DND-41 (cell line): ENCODE results near the gene IGLL5.
A peak's percentile ranks its signal among the peaks of the same experiment; 100 is the strongest.

Source experiments
- ATAC-seq: fragments of 200-7000 bp; cut with Tn5 transposase; 3 replicates; pipeline ENCODE4 v1.9.1; 2021; ENCODE audit warnings: low read depth; ENCODE audit not compliant: insufficient read depth
- DNase-seq: peaks from one replicate; pipeline ENCODE4 v3.0.0-alpha.2; 2020
- H2AFZ ChIP-seq: 2 replicates; pipeline ENCODE4 v1.6.0; 2012; ENCODE audit warnings: low read depth, low read length
- H3K27ac ChIP-seq: 2 replicates; pipeline ENCODE4 v1.5.1; 2012; ENCODE audit warnings: low read length, inconsistent platforms
- H3K27me3 ChIP-seq: fragments of 200-600 bp; sonication (generic); 2 replicates; pipeline ENCODE4 v1.6.0; 2012; ENCODE audit warnings: low read length, mild to moderate bottlenecking, inconsistent platforms; ENCODE audit not compliant: insufficient read depth, poor library complexity
- H3K36me3 ChIP-seq: 2 replicates; pipeline ENCODE4 v1.5.1; 2012; ENCODE audit warnings: low read length, inconsistent platforms; ENCODE audit not compliant: insufficient read depth
- H3K4me1 ChIP-seq: 2 replicates; pipeline ENCODE4 v1.5.1; 2012; ENCODE audit warnings: mild to moderate bottlenecking, low read length; ENCODE audit not compliant: insufficient read depth
- H3K4me2 ChIP-seq: 2 replicates; pipeline ENCODE4 v1.6.0; 2012; ENCODE audit warnings: mild to moderate bottlenecking, moderate library complexity, low read length, inconsistent platforms; ENCODE audit not compliant: insufficient read depth
- H3K4me3 ChIP-seq, 2 experiments: fragments of 200-600 bp in 1 of 2; shearing (Covaris generic) in 1 of 2; 2 replicates each; pipeline ENCODE4 v1.5.1; 2012 to 2016; ENCODE audit warnings: inconsistent platforms in 2 of 2, low read length in 2 of 2, mild to moderate bottlenecking in 2 of 2, low read depth in 1 of 2, moderate library complexity in 1 of 2
- H3K79me2 ChIP-seq: 2 replicates; pipeline ENCODE4 v1.6.0; 2012; ENCODE audit warnings: low read length, inconsistent platforms; ENCODE audit not compliant: insufficient read depth
- H3K9ac ChIP-seq: 2 replicates; pipeline ENCODE4 v1.6.0; 2012; ENCODE audit warnings: low read depth, mild to moderate bottlenecking, inconsistent platforms, low read length, moderate library complexity
- H3K9me3 ChIP-seq: 2 replicates; pipeline ENCODE4 v1.5.1; 2012; ENCODE audit warnings: low read length, moderate library complexity, mild to moderate bottlenecking, inconsistent platforms; ENCODE audit not compliant: insufficient read depth, severe bottlenecking
- H4K20me1 ChIP-seq: 2 replicates; pipeline ENCODE4 v1.6.0; 2012; ENCODE audit warnings: low read length; ENCODE audit not compliant: insufficient read depth
- EZH2 ChIP-seq: IDR thresholded peaks from 3 replicates; pipeline ENCODE4 v1.6.1; 2012; ENCODE audit warnings: borderline replicate concordance, low read depth, mild to moderate bottlenecking, moderate library complexity, low read length, inconsistent platforms; ENCODE audit not compliant: severe bottlenecking
- TF ChIP-seq, protein P1 (sequence below): IDR thresholded peaks from 2 replicates; pipeline ENCODE4 v1.5.1; 2012; ENCODE audit warnings: borderline replicate concordance, low read length, moderate library complexity, mild to moderate bottlenecking; ENCODE audit not compliant: poor library complexity, severe bottlenecking; ENCODE audit errors: extremely low read depth

IGLL5 gene

GRCh38 chr22:22937894-22938480 is 50.4 kb downstream of the IGLL5 start:
- Histone ChIP-seq H2AFZ (no peak overlapping the region), H3K4me3 (no peak overlapping the region), H3K4me2 (no peak overlapping the region), H3K36me3 (no peaks in the 10 kb centered on the region), H4K20me1 (no peaks in the 10 kb centered on the region), H3K79me2 (no peaks in the 10 kb centered on the region), H3K27ac (no peak overlapping the region), H3K4me1 (peaks cover 29% of the 10 kb centered on the region), H3K27me3 (no peaks in the 10 kb centered on the region), H3K9ac (no peak overlapping the region), H3K9me3 (no peaks in the 10 kb centered on the region)
- ATAC-seq (no peak), DNase-seq (no peak)
- TF ChIP-seq, protein P1, sequence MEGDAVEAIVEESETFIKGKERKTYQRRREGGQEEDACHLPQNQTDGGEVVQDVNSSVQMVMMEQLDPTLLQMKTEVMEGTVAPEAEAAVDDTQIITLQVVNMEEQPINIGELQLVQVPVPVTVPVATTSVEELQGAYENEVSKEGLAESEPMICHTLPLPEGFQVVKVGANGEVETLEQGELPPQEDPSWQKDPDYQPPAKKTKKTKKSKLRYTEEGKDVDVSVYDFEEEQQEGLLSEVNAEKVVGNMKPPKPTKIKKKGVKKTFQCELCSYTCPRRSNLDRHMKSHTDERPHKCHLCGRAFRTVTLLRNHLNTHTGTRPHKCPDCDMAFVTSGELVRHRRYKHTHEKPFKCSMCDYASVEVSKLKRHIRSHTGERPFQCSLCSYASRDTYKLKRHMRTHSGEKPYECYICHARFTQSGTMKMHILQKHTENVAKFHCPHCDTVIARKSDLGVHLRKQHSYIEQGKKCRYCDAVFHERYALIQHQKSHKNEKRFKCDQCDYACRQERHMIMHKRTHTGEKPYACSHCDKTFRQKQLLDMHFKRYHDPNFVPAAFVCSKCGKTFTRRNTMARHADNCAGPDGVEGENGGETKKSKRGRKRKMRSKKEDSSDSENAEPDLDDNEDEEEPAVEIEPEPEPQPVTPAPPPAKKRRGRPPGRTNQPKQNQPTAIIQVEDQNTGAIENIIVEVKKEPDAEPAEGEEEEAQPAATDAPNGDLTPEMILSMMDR: no peak
- TF ChIP-seq EZH2: no peak

DNA sequence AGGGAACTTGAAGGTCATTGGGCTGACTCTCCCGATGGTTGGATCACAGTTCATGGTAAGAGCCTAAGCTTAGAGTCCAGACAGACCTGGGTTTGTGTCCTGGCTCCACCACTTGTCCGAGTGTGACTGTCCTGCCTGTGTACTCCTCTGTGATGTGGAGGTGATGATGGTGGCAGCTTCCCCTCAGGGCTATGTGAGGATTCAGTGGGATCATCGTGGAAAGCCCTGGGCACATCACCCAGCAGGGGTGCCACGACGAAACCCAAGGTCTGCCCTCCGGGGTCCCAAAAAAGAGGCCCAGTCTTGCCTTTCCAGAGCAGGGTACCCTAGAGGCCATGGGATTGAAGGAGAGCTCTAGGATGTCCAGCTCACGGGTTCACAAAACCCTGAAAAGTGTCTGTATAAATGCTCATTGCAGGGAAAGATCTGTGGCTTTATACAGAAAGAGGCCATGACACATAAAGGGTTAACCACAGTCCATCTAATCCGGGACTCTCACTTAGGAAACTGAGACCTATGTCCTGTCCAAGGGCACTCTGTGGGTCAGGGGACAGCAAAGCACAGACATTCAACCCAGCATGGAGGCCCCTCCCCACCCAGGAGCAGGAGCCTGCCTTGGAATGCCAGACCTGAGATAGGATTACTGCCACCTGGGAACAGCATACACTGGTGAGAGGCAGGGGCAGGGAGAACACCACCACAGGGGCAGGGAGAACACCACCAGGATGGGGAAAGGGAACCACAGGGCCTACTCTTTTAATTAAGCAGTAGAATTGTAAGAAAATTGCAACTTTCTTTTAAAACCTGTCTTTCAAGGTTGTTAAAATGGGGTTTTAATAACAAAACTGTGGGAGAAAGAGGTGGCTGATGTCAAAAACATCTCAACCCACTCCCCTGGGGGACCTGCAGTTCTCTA is 51.3 kb downstream of the IGLL5 start:
- TF ChIP-seq, protein P1: no peak
- TF ChIP-seq EZH2: no peak
- no peaks in the 10 kb centered on the region for H3K36me3 ChIP-seq
- peak overlapping the region; percentile 51; the same call in 1 of the 2 replicates for H3K27ac ChIP-seq
- peaks cover 37% of the 10 kb centered on the region for H3K4me1 ChIP-seq
- no peak overlapping the region for H2AFZ ChIP-seq
- H3K79me2 ChIP-seq: no peaks in the 10 kb centered on the region
- H3K4me3 ChIP-seq: no peak overlapping the region
- no peaks in the 10 kb centered on the region for H4K20me1 ChIP-seq
- H3K9ac ChIP-seq: no peak overlapping the region
- no peaks in the 10 kb centered on the region for H3K27me3 ChIP-seq
- ATAC-seq (no peak), DNase-seq (no peak)
- no peak overlapping the region for H3K4me2 ChIP-seq
- no peaks in the 10 kb centered on the region for H3K9me3 ChIP-seq

GRCh38 chr22:22939588-22940368 is 52.2 kb downstream of the IGLL5 start:
- no peak overlapping the region for H2AFZ ChIP-seq
- no peak overlapping the region for H3K9ac ChIP-seq
- H3K79me2 ChIP-seq: no peaks in the 10 kb centered on the region
- 0 out of 2 replicates have a peak overlapping the region, but pooled peaks have one; percentile 39 for H3K27ac ChIP-seq
- DNase-seq (no peak), ATAC-seq (no peak)
- H3K36me3 ChIP-seq: no peaks in the 10 kb centered on the region
- no peak for TF ChIP-seq EZH2
- TF ChIP-seq, protein P1: no peak
- H3K4me3 ChIP-seq: no peak overlapping the region
- H3K9me3 ChIP-seq: no peaks in the 10 kb centered on the region
- peaks cover 40% of the 10 kb centered on the region for H3K4me1 ChIP-seq
- H3K27me3 ChIP-seq: no peaks in the 10 kb centered on the region
- no peak overlapping the region for H3K4me2 ChIP-seq
- H4K20me1 ChIP-seq: no peaks in the 10 kb centered on the region
